IPS DF 6.9 (cell line): ENCODE results near the gene SCYL1.

Source experiments
- DNase-seq: peaks from one replicate; pipeline ENCODE4 v3.0.0-alpha.2; 2013; ENCODE audit warnings: low read depth, low spot score
- H3K27ac ChIP-seq: one replicate; pipeline ENCODE4 v1.5.1; 2013; ENCODE audit warnings: low read length, control low read depth
- H3K27me3 ChIP-seq: 2 replicates; pipeline ENCODE4 v1.6.1; 2013; ENCODE audit warnings: mild to moderate bottlenecking, low read length; ENCODE audit not compliant: control insufficient read depth, insufficient read depth
- H3K36me3 ChIP-seq: 2 replicates; pipeline ENCODE4 v1.6.1; 2013; ENCODE audit warnings: low read length; ENCODE audit not compliant: control insufficient read depth, insufficient read depth
- H3K4me1 ChIP-seq: 2 replicates; pipeline ENCODE4 v1.6.1; 2013; ENCODE audit warnings: low read length; ENCODE audit not compliant: control insufficient read depth, insufficient read depth
- H3K4me3 ChIP-seq: 2 replicates; pipeline ENCODE4 v1.5.1; 2013; ENCODE audit warnings: mild to moderate bottlenecking, low read length
- H3K9me3 ChIP-seq: 2 replicates; pipeline ENCODE4 v1.6.1; 2013; ENCODE audit warnings: low read length, inconsistent platforms; ENCODE audit not compliant: control insufficient read depth, insufficient read depth
- WGBS: extraction: QIAGEN DNeasy Blood & Tissue Kit; methylation state at CpG from one replicate; pipeline ENCODE4 v1.1.7; 2013; ENCODE audit warnings: mixed read lengths, missing lambda C conversion rate; ENCODE audit not compliant: insufficient read length, insufficient coverage; 5-methylcytosine and 5-hydroxymethylcytosine counted together

The SCYL1 gene

GRCh38 chr11:65537620-65538231, 12.8 kb downstream of the SCYL1 start:
- no peak for DNase-seq
- peaks cover 2% of the 10 kb centered on the region; the same call in 1 of the 2 replicates for H3K4me1 ChIP-seq
- H3K4me3 ChIP-seq = no peak overlapping the region
- WGBS = no CpG with 5 or more reads among the region's 18 CpGs
- H3K9me3 ChIP-seq = no peaks in the 10 kb centered on the region
- peaks cover 8% of the 10 kb centered on the region for H3K36me3 ChIP-seq
- no peak overlapping the region for H3K27ac ChIP-seq
- H3K27me3 ChIP-seq = no peaks in the 10 kb centered on the region

- no CpG with 5 or more reads among the region's 43 CpGs for WGBS
- no peak overlapping the region for H3K27ac ChIP-seq
- no peaks in the 10 kb centered on the region for H3K27me3 ChIP-seq
- peaks cover 5% of the 10 kb centered on the region for H3K36me3 ChIP-seq
- H3K4me1 ChIP-seq = peaks cover 2% of the 10 kb centered on the region; the same call in 1 of the 2 replicates
- no peak for DNase-seq
- no peak overlapping the region; the same call in 1 of the 2 replicates for H3K4me3 ChIP-seq
- no peaks in the 10 kb centered on the region for H3K9me3 ChIP-seq
Observed at GRCh38 chr11:65538232-65538914, 13.5 kb downstream of the SCYL1 start.

- peaks cover 2% of the 10 kb centered on the region; the same call in 1 of the 2 replicates for H3K4me1 ChIP-seq
- H3K27me3 ChIP-seq = no peaks in the 10 kb centered on the region
- H3K27ac ChIP-seq = no peak overlapping the region
- peaks cover 5% of the 10 kb centered on the region for H3K36me3 ChIP-seq
- peak overlapping the region; percentile 35; the same call in 1 of the 2 replicates for H3K4me3 ChIP-seq
- no CpG with 5 or more reads among the region's 92 CpGs for WGBS
- DNase-seq = no peak
- H3K9me3 ChIP-seq = no peaks in the 10 kb centered on the region
Observed at GRCh38 chr11:65538915-65539743, 14.2 kb downstream of the SCYL1 start.

- H3K27me3 ChIP-seq = no peaks in the 10 kb centered on the region
- peaks cover 2% of the 10 kb centered on the region; the same call in 1 of the 2 replicates for H3K4me1 ChIP-seq
- no peak for DNase-seq
- no peaks in the 10 kb centered on the region for H3K9me3 ChIP-seq
- peaks cover 5% of the 10 kb centered on the region for H3K36me3 ChIP-seq
- WGBS = no CpG with 5 or more reads among the region's 60 CpGs
- no peak overlapping the region for H3K27ac ChIP-seq
- peak overlapping the region; percentile 35; the same call in 1 of the 2 replicates for H3K4me3 ChIP-seq
Observed at GRCh38 chr11:65539744-65540289, 14.9 kb downstream of the SCYL1 start.

GRCh38 chr11:65540290-65541092, 15.6 kb downstream of the SCYL1 start:
- WGBS = no CpG with 5 or more reads among the region's 78 CpGs
- no peak overlapping the region for H3K27ac ChIP-seq
- peaks cover under 1% of the 10 kb centered on the region for H3K36me3 ChIP-seq
- H3K4me1 ChIP-seq = peaks cover 2% of the 10 kb centered on the region; the same call in 1 of the 2 replicates
- peak overlapping the region; percentile 67; the same call in 1 of the 2 replicates for H3K4me3 ChIP-seq
- no peaks in the 10 kb centered on the region; the same call in 1 of the 2 replicates for H3K27me3 ChIP-seq
- DNase-seq = no peak
- no peaks in the 10 kb centered on the region for H3K9me3 ChIP-seq

GRCh38 chr11:65541093-65541982, 16.5 kb downstream of the SCYL1 start:
- Histone ChIP-seq H3K27me3 (peaks cover 5% of the 10 kb centered on the region; the same call in 1 of the 2 replicates), H3K4me3 (peak overlapping the region; percentile 67; the same call in 1 of the 2 replicates), H3K36me3 (no peaks in the 10 kb centered on the region; the same call in 1 of the 2 replicates), H3K9me3 (no peaks in the 10 kb centered on the region), H3K27ac (no peak overlapping the region), H3K4me1 (peaks cover 2% of the 10 kb centered on the region; the same call in 1 of the 2 replicates)
- no CpG with 5 or more reads among the region's 18 CpGs for WGBS
- no peak for DNase-seq

- no peak overlapping the region for H3K4me3 ChIP-seq
- no peak for DNase-seq
- peaks cover 4% of the 10 kb centered on the region for H3K4me1 ChIP-seq
- peaks cover 5% of the 10 kb centered on the region; the same call in 1 of the 2 replicates for H3K27me3 ChIP-seq
- no peak overlapping the region for H3K27ac ChIP-seq
- H3K36me3 ChIP-seq = no peaks in the 10 kb centered on the region
- no peaks in the 10 kb centered on the region for H3K9me3 ChIP-seq
- WGBS = no CpG with 5 or more reads among the region's 3 CpGs
Observed at GRCh38 chr11:65542738-65543390, 18.0 kb downstream of the SCYL1 start.

- no CpG with 5 or more reads among the region's 4 CpGs for WGBS
- Histone ChIP-seq H3K27me3 (peaks cover 5% of the 10 kb centered on the region; the same call in 1 of the 2 replicates), H3K36me3 (no peaks in the 10 kb centered on the region), H3K4me1 (peaks cover 4% of the 10 kb centered on the region), H3K27ac (no peak overlapping the region), H3K9me3 (no peaks in the 10 kb centered on the region), H3K4me3 (no peak overlapping the region)
- no peak for DNase-seq
Observed at GRCh38 chr11:65545853-65546216, 21.0 kb downstream of the SCYL1 start.
